Tibial artery (tissue), 4 donors: Measurements from ENCODE around the gene GNS.

Source experiments
- DNase-seq, 2 donors: peaks; one replicate each; pipeline ENCODE4 v3.0.0-alpha.2; 2019
- H3K27ac ChIP-seq, 2 donors: fragments of 200-600 bp; sonication (generic) in 1 of 2; 1 replicate in 1 of 2; 2 replicates in 1 of 2; pipeline ENCODE4 v1.5.1; 2018 to 2019; ENCODE audit warnings: mild to moderate bottlenecking in 1 of 2
- H3K27me3 ChIP-seq, 2 donors: fragments of 200-600 bp; sonication (generic) in 1 of 2; one replicate each; pipeline versions ENCODE4 v1.5.1 to v1.6.0; 2016 to 2019
- H3K36me3 ChIP-seq, 3 donors: fragments of 200-600 bp; sonication (generic) in 2 of 3; one replicate each; pipeline ENCODE4 v1.5.1; 2016 to 2019; ENCODE audit warnings: mild to moderate bottlenecking in 2 of 3
- H3K4me1 ChIP-seq, 4 donors: fragments of 200-600 bp; sonication (generic) in 2 of 4; 1 replicate in 3 of 4; 2 replicates in 1 of 4; pipeline ENCODE4 v1.5.1; 2016 to 2019
- H3K4me3 ChIP-seq, 2 donors: fragments of 200-600 bp; sonication (generic) in 1 of 2; 1 replicate in 1 of 2; 2 replicates in 1 of 2; pipeline ENCODE4 v1.5.1; 2018 to 2019; ENCODE audit warnings: mild to moderate bottlenecking in 2 of 2
- H3K9me3 ChIP-seq, 3 donors: fragments of 200-600 bp; sonication (generic) in 1 of 3; one replicate each; pipeline ENCODE4 v1.5.1; 2016 to 2019
- intact Hi-C: fragments of 100-400 bp; cut with DNase I; formaldehyde crosslinking; loops from one replicate; pipeline ENCODE4 v1.15.0; 2023; ENCODE audit warnings: low total_unique reads
- TF ChIP-seq, protein P1 (sequence below), 2 experiments: fragments of 200-600 bp in 1 of 2; fragments of 450-650 bp in 1 of 2; IDR thresholded peaks; one replicate each; pipeline ENCODE4 v1.5.1; 2017 to 2019; ENCODE audit warnings: antibody characterized with exemption in 2 of 2, mild to moderate bottlenecking in 1 of 2, moderate library complexity in 1 of 2

GNS gene

DNA sequence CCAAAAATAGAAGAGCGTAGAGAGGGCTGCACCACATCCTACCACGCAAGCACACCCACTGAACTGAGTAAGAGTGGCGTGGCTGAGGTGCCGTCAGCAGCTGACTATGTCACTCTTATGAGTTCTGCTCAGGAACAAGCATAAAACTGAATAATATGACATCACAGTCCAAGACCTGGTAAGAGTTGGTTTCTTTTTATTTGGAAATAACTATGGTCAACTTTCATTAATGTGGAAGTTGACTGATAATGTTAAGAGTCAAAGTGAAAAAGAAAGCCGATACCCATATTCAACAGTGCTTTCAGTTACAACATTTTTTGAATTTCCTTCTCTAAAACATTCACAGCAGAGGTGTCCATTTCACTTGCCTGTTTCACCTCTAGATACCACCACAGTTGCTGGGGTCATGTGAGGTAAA lies 44.6 kb downstream of the GNS start:
- no peaks in the 10 kb centered on the region for H3K9me3 ChIP-seq
- DNase-seq, result no peak
- TF ChIP-seq, protein P1, sequence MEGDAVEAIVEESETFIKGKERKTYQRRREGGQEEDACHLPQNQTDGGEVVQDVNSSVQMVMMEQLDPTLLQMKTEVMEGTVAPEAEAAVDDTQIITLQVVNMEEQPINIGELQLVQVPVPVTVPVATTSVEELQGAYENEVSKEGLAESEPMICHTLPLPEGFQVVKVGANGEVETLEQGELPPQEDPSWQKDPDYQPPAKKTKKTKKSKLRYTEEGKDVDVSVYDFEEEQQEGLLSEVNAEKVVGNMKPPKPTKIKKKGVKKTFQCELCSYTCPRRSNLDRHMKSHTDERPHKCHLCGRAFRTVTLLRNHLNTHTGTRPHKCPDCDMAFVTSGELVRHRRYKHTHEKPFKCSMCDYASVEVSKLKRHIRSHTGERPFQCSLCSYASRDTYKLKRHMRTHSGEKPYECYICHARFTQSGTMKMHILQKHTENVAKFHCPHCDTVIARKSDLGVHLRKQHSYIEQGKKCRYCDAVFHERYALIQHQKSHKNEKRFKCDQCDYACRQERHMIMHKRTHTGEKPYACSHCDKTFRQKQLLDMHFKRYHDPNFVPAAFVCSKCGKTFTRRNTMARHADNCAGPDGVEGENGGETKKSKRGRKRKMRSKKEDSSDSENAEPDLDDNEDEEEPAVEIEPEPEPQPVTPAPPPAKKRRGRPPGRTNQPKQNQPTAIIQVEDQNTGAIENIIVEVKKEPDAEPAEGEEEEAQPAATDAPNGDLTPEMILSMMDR (IDR thresholded peaks at IDR 0.05), result no peak
- H3K36me3 ChIP-seq, result peaks cover 39 to 64% (median 50%) of the 10 kb centered on the region in 3 donors
- intact Hi-C loops, result no loop called here
- H3K27ac ChIP-seq, result no peak overlapping the region
- H3K27me3 ChIP-seq, result no peaks in the 10 kb centered on the region
- H3K4me1 ChIP-seq, result no peaks in the 10 kb centered on the region
- no peak overlapping the region for H3K4me3 ChIP-seq

DNA sequence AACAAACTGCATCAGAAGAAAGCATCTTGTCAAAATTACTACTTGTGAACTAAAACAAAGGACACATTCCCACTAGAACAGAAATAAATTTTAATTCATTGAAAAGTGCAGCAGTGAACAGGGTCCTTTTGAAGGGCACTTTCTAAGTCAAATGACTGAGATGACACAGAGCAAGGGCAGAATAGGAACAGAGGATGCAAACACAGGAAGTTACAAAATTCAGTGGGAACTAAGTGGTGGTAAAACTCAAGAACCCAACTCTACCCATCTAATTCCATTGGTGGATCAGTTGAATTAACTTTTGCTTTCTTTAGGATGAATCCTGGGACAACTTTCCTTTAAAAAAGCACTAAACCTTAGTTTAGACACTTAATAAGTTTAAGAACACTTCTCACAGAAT lies 45.8 kb downstream of the GNS start:
- no peak overlapping the region for H3K27ac ChIP-seq
- TF ChIP-seq, protein P1 (IDR thresholded peaks at IDR 0.05), result no peak
- DNase-seq, result no peak
- no peaks in the 10 kb centered on the region for H3K27me3 ChIP-seq
- H3K4me3 ChIP-seq, result no peak overlapping the region
- peaks cover 36 to 58% (median 44%) of the 10 kb centered on the region in 3 donors for H3K36me3 ChIP-seq
- H3K9me3 ChIP-seq, result no peaks in the 10 kb centered on the region
- intact Hi-C loops, result no loop called here
- no peaks in the 10 kb centered on the region for H3K4me1 ChIP-seq

DNA sequence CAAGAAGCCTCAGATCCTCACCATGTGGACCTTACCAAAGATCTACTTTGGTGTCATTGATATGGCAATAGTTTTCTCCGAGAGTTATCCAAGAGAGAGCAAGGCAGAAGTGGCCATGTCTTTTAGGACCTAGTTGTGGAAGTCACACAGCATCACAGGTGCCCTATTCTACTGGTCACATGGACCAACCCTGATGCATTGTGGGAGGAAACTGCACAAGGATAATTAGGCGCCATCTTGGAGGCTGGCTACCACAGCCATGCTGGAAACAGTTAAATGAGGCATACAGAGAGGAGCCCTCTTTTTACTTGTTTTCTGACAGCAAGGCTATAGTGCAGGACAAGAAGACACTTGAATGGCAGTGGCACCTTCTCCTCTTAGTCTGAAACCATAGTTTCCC lies 49.8 kb downstream of the GNS start:
- no peaks in the 10 kb centered on the region for H3K4me1 ChIP-seq
- H3K9me3 ChIP-seq, result no peaks in the 10 kb centered on the region
- peaks cover 8 to 26% (median 14%) of the 10 kb centered on the region in 3 donors for H3K36me3 ChIP-seq
- TF ChIP-seq, protein P1 (IDR thresholded peaks at IDR 0.05), result no peak
- H3K27ac ChIP-seq, result no peak overlapping the region
- no peak overlapping the region for H3K4me3 ChIP-seq
- H3K27me3 ChIP-seq, result no peaks in the 10 kb centered on the region
- no peak for DNase-seq
- intact Hi-C loops, result no loop called here

DNA sequence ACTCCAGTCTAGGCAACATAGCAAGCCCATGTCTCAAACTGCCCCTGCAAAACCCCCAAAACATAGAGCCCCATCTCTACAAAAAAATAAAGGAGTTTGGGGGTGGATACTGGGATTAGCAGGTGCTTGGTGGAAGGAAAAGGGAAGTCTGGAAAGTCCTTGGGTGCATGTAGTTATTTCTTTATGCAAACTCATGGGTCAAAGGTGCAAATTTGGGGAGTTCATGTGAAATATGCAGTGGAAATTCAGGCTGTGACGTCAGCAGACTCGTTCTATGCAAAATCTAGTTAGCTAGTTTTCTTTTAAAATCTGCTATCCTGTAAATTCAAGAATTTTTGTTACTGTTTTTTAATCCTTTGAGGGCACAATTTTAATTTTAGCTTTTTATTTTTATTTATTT lies 51.3 kb downstream of the GNS start:
- Histone ChIP-seq H3K9me3 (no peaks in the 10 kb centered on the region), H3K4me1 (no peaks in the 10 kb centered on the region), H3K4me3 (no peak overlapping the region), H3K27ac (no peak overlapping the region), H3K36me3 (peaks cover 0 to 17% (median 0%) of the 10 kb centered on the region in 3 donors), H3K27me3 (no peaks in the 10 kb centered on the region)
- TF ChIP-seq, protein P1 (IDR thresholded peaks at IDR 0.05), result no peak
- intact Hi-C loops, result no loop called here
- DNase-seq, result no peak

DNA sequence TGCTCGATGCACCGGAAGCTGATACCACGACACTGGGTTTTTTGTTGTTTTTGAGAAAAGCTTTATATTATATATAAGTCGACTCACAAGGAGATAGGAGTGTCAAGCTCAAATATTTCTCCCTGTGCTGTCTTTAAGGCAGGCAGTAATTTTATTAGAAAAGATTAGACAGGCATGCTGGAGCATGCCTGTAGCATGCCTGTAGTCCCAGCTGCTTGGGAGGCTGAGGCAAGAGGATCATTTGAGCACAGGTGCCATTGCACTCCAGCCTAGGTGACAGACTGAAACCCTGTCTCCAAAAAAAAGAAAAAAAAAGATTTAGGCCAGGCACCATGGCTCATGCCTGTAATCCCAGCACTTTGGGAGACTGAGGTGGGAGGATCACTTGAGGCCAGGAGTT lies 51.8 kb downstream of the GNS start:
- no peak overlapping the region for H3K4me3 ChIP-seq
- DNase-seq, result no peak
- intact Hi-C loops, result no loop called here
- TF ChIP-seq, protein P1 (IDR thresholded peaks at IDR 0.05), result no peak
- H3K9me3 ChIP-seq, result no peaks in the 10 kb centered on the region
- H3K36me3 ChIP-seq, result peaks cover 0 to 12% (median 5%) of the 10 kb centered on the region in 3 donors
- H3K27me3 ChIP-seq, result no peaks in the 10 kb centered on the region
- no peak overlapping the region for H3K27ac ChIP-seq
- H3K4me1 ChIP-seq, result no peaks in the 10 kb centered on the region

DNA sequence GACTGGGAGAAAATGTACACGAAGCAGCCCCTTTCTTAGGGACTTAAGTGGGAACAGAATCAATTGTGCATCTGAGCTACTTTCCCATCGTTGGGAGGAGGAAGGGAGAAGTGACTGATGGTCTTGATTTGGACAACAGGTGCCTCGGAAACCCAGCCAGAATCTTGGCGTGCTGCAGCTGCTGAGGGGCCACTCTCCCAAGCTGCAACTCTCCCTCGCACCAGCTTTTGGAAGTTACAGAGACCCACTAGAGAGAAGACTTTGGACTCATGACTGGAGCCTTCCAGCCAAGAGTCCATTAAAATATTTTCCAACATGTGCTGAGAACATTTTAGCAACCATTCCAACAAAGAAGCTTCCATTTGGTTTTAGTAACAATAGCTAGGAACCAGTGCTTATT lies 52.3 kb downstream of the GNS start:
- no peak overlapping the region for H3K4me3 ChIP-seq
- H3K9me3 ChIP-seq, result no peaks in the 10 kb centered on the region
- intact Hi-C loops, result no loop called here
- peaks cover 0 to 2% (median 0%) of the 10 kb centered on the region in 4 donors for H3K4me1 ChIP-seq
- TF ChIP-seq, protein P1 (IDR thresholded peaks at IDR 0.05), result no peak
- no peak overlapping the region for H3K27ac ChIP-seq
- H3K36me3 ChIP-seq, result peaks cover 0 to 7% (median 7%) of the 10 kb centered on the region in 3 donors
- no peaks in the 10 kb centered on the region for H3K27me3 ChIP-seq
- DNase-seq, result no peak
